Raji (cell line): Measurements from ENCODE around the gene RBM25.
A peak's percentile ranks its signal among the peaks of the same experiment; 100 is the strongest.

Experiments used
- POLR2A ChIP-seq: IDR thresholded peaks from 2 replicates; pipeline ENCODE4 v1.6.1; 2011; ENCODE audit warnings: low read depth, low read length, control low read depth; ENCODE audit not compliant: insufficient read depth

RBM25 gene

GRCh38 chr14:73058224-73058921 lies at the start of gene RBM25:
TSS of gene RBM25 (plus strand) at chr14:73058534. CDS start at chr14:73071642, 13,108 bp downstream.
- TF ChIP-seq POLR2A = peak; percentile 99

DNA sequence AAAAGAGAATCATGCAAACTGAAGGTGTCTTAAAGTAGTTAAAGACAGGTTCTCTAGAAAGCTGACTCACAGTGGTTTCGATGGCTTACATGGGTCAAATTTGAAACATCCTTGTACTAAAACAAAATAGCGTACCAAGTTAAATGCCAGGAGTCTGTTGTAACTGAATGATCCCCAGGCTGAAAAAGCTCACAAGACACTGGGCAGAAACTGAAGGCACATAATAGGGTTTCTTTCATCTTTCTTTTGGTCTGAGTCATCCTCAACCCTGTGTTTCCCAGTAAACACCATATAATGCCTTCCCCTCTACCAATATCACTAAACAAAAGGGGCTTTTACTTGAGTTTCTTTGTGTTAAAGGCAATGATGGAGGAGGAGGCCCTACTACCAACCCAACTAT lies 44.2 kb upstream of the RBM25 start:
- no peak for TF ChIP-seq POLR2A

DNA sequence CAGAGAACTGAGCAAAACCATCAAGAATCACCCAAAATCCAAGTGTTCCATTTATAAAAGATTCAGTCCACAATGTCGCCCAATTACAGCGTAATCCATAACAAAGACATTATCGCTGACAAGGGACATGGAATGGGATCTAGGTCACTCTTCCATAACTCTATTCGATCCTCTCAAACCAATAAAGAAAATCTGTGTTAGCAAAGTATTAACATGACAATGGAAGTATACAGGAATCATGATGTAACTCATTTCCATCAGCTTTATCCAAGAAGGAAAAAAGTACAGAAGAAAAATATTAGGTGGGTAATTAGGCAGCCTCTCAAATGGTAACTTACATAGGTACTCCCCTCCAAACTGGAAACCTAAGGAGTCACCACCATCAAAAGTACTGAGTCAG lies 36.3 kb upstream of the RBM25 start:
- no peak for TF ChIP-seq POLR2A

DNA sequence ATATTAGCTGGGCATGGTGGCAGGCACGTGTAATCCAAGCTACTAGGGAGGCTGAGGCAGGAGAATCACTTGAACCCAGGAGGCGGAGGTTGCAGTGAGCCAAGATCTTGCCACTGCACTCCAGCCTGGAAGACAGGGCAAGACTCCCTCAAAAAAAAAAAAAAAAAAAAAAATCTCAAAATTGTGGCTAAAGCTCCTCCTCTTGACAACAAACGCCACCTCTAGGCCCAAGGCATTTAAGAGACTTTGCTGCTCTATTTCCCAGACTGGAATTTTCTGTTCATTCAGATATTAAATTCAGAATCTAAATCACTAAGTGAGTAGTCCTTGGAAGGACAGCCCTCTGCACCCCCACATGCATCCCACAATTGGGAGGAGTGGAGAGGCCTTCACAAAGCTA lies 32.8 kb upstream of the RBM25 start:
- TF ChIP-seq POLR2A = no peak

DNA sequence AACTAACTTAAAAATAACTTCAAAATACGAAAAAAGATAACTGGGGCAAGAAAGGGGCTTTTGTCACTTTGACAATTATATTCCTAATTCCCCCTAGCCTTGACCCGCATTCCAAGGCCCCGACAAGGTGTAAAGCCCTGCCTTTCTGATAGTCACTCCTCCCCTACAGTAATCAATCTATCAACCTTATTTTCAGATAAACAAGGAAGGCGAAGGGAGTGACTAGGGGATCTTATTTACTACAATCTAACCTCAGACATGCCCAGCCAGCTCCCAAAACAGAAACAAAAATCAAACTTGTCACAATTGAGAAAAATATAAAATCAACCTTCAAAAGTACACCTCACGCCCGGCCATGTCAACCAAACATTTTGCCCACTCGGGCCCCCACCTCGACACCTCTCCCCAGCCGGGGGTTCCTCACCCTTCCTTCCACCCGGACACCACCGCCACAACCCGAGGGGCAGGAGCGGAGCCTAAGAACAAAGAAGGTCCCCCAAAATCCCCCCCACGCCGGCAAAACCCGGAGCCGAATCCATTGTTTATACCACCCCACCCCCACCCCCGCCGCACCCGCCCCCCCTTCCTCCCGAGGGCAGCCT lies 32.0 kb upstream of the RBM25 start:
- no peak for TF ChIP-seq POLR2A

DNA sequence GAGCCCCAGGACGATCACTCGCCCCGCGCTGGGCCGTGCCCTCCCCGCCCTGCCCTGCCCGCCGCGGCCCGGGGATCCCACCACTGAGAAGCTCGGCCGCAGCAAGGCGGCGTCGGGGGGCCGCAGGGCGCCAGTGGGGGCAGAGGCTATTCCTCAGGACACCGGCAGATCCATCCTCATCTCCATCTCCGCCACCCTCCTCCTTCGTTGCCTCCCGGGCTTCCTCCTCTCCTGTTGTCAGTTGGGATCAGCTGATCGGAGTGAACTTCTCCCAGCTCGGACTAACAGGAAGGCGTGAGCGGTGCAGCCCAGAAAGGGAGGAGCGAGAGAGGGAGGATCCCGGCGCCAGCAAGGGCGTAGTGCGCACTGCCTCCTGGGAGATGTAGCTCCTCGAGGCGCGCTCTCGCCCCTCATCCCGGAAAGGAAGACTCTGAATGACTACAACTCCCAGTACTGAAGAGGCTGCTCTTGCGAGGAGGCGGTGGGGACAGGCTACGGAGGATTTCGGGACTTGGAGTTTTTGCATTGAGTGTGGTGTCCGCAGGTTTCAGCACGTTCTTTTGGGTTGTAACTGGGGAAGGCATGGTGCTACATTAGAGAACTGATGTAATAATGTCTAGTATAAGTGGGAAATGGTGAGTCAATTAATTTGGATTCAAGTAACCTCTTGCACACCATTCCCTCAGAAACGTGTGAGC lies 31.3 kb upstream of the RBM25 start, which contains the start of gene ZFYVE1:
ZFYVE1 (minus strand) TSS at position 262 of the 698 bp plus-strand sequence. CDS start 2,598 bp downstream, outside the sequence.
- peak; percentile 63 for TF ChIP-seq POLR2A

GRCh38 chr14:73027546-73027945 lies 30.8 kb upstream of the RBM25 start:
- no peak for TF ChIP-seq POLR2A

GRCh38 chr14:73027984-73028383 lies 30.4 kb upstream of the RBM25 start:
- TF ChIP-seq POLR2A = no peak

GRCh38 chr14:73047808-73048207 lies 10.5 kb upstream of the RBM25 start:
- TF ChIP-seq POLR2A = no peak

DNA sequence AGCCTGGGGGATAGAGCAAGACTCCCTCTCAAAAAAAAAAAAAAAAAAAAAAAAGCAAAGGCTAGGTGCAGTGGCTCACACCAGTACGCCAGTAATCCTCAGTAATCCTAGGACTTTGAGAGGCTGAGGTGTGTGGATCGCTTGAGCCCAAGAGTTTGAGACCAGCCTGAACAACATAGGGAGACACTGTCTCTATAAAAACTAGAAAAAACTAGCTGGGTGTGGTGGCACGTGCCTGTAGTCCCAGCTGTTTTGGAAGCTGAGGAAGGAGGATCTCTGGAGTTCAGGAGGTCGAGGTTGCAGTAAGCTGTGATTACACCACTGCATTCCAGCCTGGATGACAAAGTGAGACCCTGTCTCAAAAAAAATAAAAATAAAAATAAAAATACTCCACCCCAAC lies 8.9 kb upstream of the RBM25 start:
- TF ChIP-seq POLR2A = no peak

GRCh38 chr14:73055251-73055650 lies 3.1 kb upstream of the RBM25 start:
- TF ChIP-seq POLR2A = no peak

- TF ChIP-seq POLR2A = no peak
These were observed 450 bp upstream of the RBM25 start for GRCh38 chr14:73057944-73058223.

- TF ChIP-seq POLR2A = no peak
These were observed 764 bp downstream of the RBM25 start for GRCh38 chr14:73058922-73059673.

DNA sequence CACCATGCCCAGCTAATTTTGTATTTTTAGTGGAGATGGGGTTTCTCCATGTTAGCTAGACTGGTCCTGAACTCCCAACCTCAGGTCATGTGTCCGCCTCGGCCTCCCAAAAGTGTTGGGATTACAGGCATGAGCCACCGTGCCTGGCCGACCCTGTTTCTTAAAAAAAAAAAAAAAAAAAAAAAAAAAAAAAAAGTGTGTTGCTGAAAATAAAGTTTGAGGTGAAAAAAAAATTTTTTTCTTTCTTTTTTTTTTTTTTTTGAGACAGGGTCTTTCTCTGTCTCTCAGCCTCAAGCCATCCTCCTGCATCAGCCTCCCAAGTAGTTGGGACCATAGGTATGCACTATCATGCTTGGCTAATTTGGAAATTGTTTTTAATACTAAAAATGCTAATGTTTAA lies 11.3 kb downstream of the RBM25 start:
- TF ChIP-seq POLR2A = no peak

DNA sequence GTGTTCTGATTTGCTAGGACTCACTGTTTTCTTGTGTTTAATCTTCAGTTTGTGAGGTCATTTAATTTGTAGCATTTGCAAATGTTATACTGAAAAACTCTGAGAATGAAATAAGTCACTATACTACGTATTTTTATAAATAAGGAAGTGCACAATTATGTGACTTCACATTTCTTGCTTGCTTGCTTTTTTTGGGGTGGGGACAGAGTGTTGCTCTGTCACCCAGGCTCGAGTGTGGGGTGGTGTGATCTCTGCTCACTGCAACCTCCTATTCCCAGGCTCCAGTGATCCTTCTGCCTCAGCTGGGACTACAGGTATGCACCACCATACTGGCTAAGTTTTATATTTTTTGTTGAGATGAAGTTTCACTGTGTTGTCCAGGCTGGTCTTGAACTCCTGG lies 32.7 kb downstream of the RBM25 start:
- TF ChIP-seq POLR2A = no peak

DNA sequence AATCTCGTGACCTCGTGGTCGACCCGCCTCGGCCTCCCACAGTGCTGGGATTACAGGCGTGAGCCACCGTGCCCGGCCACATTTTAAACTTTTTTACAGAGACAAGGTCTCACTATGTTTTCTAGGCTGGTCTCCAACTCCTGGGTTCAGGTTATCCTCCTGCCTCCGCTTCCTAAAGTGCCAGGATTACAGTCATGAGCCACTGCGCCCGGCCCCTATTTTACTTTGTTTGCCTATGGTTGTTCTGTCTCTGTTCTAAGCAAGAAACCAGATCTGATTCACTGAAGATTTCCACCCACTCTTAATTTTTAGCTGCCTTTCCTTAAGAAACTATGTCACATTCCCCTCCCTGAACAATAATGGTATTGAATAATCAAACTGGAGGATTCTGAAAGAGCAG lies 39.1 kb downstream of the RBM25 start:
- TF ChIP-seq POLR2A = no peak
